PC-3 (cell line): Measurements from ENCODE around the gene EMID1.

Experiments used
- CTCF ChIP-seq: fragments of 300-600 bp; sonication (generic); conservative IDR thresholded peaks from 2 replicates; pipeline ENCODE4 v1.5.1; 2017; ENCODE audit warnings: antibody characterized with exemption, low read depth, mild to moderate bottlenecking, low read length
- EZH2 ChIP-seq: fragments of 300-600 bp; sonication (generic); IDR thresholded peaks from one replicate; pipeline ENCODE4 v1.6.1; 2017; ENCODE audit warnings: antibody characterized with exemption, mild to moderate bottlenecking, low read length; ENCODE audit not compliant: unreplicated experiment

- TF ChIP-seq CTCF: no peak
- no peak for TF ChIP-seq EZH2
Observed at GRCh38 chr22:29233277-29233877, 27.7 kb downstream of the EMID1 start.
